LNCaP clone FGC (cell line): Measurements from ENCODE around the gene ATP5F1D.

Experiments used
- DNase-seq: peaks from one replicate; pipeline ENCODE4 v3.0.0-alpha.2; 2011; ENCODE audit warnings: low read depth
- H3K4me3 ChIP-seq: 2 replicates; pipeline ENCODE4 v1.5.1; 2011; ENCODE audit warnings: mild to moderate bottlenecking, low read depth, low read length, control low read depth
- CTCF ChIP-seq: IDR thresholded peaks from 2 replicates; pipeline ENCODE4 v1.5.1; 2012; ENCODE audit warnings: mild to moderate bottlenecking; ENCODE audit not compliant: control insufficient read depth, insufficient read depth; ENCODE audit errors: extremely low read depth

Gene ATP5F1D

DNA sequence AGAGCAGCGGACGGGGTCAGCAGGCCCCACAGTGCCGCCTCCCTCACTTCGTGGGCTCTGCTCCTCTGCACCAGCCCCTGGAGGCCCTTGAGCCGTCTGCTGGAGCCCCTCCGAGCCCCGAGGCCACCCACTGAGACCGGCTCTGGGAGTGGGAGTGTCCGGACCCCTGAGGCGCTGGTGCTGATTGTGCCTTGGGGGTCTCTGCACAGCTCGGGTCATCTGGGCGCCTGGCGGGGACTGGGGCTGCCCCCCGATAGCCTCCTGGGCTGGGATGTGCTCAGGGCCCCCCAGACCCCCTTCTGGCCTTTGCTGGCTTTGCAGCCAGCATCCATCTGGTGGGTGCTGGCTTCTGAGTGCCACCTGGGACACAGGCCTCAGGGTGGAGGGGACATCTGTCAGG is 19.2 kb upstream of the ATP5F1D start:
- no peak overlapping the region for H3K4me3 ChIP-seq
- no peak for DNase-seq
- no peak for TF ChIP-seq CTCF

- no peak overlapping the region for H3K4me3 ChIP-seq
- DNase-seq = no peak
- TF ChIP-seq CTCF = peak; percentile 59
These were observed 18.3 kb upstream of the ATP5F1D start for GRCh38 chr19:1223018-1223855.

DNA sequence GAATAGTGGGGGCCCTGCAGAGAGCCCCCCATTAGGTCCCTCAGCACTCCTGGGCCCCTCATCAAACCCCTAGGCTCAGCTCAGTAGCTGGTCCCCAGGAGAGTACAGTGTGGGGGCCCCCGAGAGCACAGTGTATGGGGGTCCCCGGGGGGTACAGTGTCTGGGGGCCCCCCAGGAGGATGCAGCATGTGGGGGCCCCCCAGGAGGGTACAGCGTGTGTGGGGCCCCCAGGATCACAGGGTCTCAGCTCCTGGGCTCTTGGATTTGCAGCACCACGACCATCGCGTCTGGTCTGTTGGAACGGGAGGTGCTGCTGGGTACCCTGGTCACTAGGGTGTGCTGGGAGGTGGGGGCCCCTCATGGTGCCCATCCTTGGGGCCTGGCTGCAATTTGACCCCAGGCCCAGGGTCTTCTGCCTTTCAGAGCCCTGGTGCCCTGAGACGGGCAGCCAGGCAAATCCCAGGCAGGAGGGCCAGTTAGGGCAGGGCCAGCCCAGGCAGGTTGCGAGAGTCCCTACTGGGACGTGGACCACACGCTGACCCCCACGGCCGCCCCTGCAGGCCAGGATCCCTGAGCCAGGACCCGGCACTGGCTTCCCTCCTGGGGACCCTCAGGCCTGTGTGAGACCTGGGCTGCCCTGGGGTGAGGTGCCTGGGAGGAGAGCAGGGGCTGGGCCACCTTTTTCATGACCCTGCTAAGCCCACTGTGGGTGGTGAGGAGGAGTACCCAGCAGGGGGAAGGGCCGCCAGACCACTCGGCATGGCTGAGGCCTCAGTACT is 17.3 kb upstream of the ATP5F1D start:
- H3K4me3 ChIP-seq = no peak overlapping the region
- no peak for DNase-seq
- no peak for TF ChIP-seq CTCF

- DNase-seq = no peak
- no peak overlapping the region for H3K4me3 ChIP-seq
- no peak for TF ChIP-seq CTCF
These were observed 16.7 kb upstream of the ATP5F1D start for GRCh38 chr19:1224847-1225246.

DNA sequence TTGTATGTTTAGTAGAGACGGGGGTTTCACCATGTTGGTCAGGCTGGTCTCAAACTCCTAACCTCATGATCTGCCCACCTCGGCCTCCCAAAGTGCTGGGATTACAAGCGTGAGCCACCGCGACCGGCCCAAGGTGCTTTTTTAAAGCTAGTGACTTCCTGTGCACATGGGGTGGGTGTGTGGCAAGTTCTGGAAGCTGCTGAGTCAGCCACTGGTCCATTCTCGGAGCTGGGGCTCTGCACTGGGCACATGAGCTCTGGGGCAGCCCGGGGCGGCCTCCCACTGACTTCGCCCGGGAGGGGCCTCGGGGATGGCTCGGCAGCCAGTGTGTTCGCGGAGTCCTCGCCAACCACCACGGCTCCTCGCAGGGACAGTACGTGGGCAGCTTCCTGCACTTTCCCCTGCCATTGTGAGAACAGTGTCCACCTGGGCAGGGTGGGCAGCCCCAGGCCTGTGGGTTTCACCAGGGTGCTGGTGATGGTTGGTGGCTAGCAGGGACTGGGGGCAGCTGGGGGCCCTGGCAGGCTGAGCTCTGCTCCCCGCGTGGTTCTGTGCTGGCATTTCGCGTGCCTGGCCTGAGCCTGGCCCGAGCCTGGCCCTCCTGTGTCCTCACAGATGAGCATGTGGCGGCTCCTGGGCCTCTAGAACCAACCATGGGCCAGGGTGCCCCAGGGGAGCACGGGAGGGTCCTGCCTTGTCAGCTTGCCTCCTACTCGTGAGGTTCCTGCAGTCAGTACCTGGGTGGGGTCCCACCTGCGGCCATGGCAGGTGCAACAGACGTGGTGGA is 15.9 kb upstream of the ATP5F1D start:
- no peak overlapping the region for H3K4me3 ChIP-seq
- no peak for DNase-seq
- no peak for TF ChIP-seq CTCF

- H3K4me3 ChIP-seq = no peak overlapping the region
- DNase-seq = no peak
- no peak for TF ChIP-seq CTCF
These were observed 15.4 kb upstream of the ATP5F1D start for GRCh38 chr19:1226227-1226518.
